Rectal smooth muscle tissue (tissue), 1 donor: Measurements from ENCODE around the gene GCNT2.
A peak's percentile ranks its signal among the peaks of the same experiment; 100 is the strongest.
"Not testable (repeated sequence)": the region's sequence is repeated elsewhere in the genome, so short reads cannot be mapped to it uniquely, and the experiment has no call there.

Source experiments
- H3K27ac ChIP-seq: one replicate; pipeline ENCODE4 v1.7.0; 2013; ENCODE audit warnings: low read depth, low read length, inconsistent platforms
- H3K27me3 ChIP-seq: one replicate; pipeline ENCODE4 v1.7.0; 2013; ENCODE audit warnings: low read length; ENCODE audit not compliant: control insufficient read depth, insufficient read depth
- H3K36me3 ChIP-seq: one replicate; pipeline ENCODE4 v1.7.0; 2013; ENCODE audit warnings: low read length; ENCODE audit not compliant: control insufficient read depth, insufficient read depth
- H3K4me1 ChIP-seq: one replicate; pipeline ENCODE4 v1.7.0; 2013; ENCODE audit warnings: low read length; ENCODE audit not compliant: control insufficient read depth, insufficient read depth
- H3K4me3 ChIP-seq: one replicate; pipeline ENCODE4 v1.7.0; 2013; ENCODE audit warnings: low read length
- H3K9ac ChIP-seq: one replicate; pipeline ENCODE4 v1.7.0; 2013; ENCODE audit warnings: low read length

GCNT2 gene

DNA sequence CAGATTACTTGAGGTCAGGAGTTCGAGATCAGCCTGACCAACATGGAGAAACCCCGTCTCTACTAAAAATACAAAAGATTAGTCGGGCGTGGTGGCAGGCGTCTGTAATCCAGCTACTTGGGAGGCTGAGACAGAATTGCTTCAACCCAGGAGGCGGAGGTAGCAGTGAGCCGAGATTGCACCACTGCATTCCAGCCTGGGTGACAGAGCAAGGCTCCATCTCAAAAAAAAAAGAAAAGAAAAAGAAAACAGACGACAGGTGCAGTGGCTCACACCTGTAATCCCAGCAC is 1.8 kb upstream of the GCNT2 start:
- not testable (repeated sequence) for H3K4me1 ChIP-seq, H3K27ac ChIP-seq

DNA sequence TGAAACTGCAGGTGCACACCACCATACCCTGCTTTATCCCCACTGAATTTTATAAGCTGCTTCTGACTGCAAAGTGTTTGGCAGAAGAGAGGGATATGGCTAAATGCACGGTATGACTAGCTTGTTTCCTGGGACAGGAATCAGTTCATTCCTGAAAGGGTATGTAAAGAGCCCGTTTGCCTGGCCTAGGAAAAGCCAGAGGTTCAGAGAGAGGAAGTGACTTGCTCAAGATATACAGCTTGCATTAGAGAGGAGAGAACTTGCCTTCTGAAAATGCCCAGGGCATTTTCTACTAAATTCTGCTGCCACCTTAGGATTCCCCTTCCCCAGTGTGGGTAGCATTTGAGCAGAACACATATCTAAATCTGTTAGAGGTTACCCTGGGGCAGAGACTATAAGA is 683 bp upstream of the GCNT2 start:
- Histone ChIP-seq H3K27ac (peak overlapping the region; percentile 80), H3K4me3 (peak overlapping the region; percentile 59), H3K36me3 (no peaks in the 10 kb centered on the region), H3K9ac (no peak overlapping the region), H3K4me1 (peaks cover 5% of the 10 kb centered on the region), H3K27me3 (no peaks in the 10 kb centered on the region)

More for the DNA sequence above, 1.8 kb upstream of the GCNT2 start:
- H3K27me3 ChIP-seq, H3K36me3 ChIP-seq, H3K4me3 ChIP-seq, H3K9ac ChIP-seq: not testable (repeated sequence)

- Histone ChIP-seq H3K27ac (peak overlapping the region; percentile 80), H3K9ac (no peak overlapping the region), H3K27me3 (no peaks in the 10 kb centered on the region), H3K36me3 (no peaks in the 10 kb centered on the region), H3K4me3 (no peak overlapping the region), H3K4me1 (peaks cover 6% of the 10 kb centered on the region)
Measured at GRCh38 chr6:10522929-10523573, 1.9 kb downstream of the GCNT2 start.

GRCh38 chr6:10526156-10526555 is 5.0 kb downstream of the GCNT2 start:
- H3K36me3 ChIP-seq: no peaks in the 10 kb centered on the region
- H3K9ac ChIP-seq: no peak overlapping the region
- no peak overlapping the region for H3K4me3 ChIP-seq
- no peak overlapping the region for H3K27ac ChIP-seq
- peaks cover 2% of the 10 kb centered on the region for H3K4me1 ChIP-seq
- H3K27me3 ChIP-seq: no peaks in the 10 kb centered on the region

DNA sequence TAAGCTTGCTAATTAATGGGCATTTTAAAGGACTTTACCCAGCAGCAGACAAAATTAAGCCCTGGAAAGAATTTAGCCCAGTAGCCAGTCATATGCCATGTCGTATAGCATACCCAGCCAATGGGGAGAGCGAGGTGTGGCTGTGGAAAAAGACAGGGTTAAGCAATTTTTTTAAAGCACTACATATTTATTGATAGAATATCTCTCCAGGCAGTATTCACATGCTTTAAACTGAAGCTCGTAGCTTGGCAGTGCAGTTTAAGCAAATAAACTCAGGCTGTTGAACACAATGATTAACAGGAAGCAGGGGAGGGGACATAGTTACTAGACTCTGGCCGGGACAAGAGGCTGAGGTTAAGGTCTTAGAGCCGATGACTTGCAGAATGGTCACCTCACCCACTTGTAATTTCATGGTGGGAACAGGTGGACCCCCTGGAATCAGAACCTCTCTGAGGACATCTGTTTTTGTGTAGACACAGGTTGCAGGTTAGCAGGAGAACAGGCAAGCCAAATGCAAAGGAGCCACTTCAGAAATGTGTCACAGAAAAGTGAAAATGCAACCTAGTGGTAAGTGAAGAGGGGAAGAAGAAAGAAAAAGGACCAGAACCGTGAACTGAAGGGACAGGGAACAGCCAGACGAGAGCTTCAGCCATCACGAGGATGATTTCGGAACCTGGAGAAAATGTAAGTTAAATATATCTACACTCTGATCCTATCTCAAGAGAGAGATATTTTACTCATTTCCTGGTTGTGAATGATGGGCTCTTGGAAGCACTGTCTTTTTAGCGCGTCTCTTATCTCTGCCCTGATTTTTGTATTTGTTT is 7.2 kb downstream of the GCNT2 start:
- H3K27me3 ChIP-seq: no peaks in the 10 kb centered on the region
- H3K27ac ChIP-seq: no peak overlapping the region
- no peak overlapping the region for H3K9ac ChIP-seq
- peak overlapping the region; percentile 65 for H3K4me3 ChIP-seq
- peaks cover 2% of the 10 kb centered on the region for H3K4me1 ChIP-seq
- no peaks in the 10 kb centered on the region for H3K36me3 ChIP-seq

GRCh38 chr6:10529231-10529801 is 8.2 kb downstream of the GCNT2 start:
- no peaks in the 10 kb centered on the region for H3K36me3 ChIP-seq
- no peak overlapping the region for H3K9ac ChIP-seq
- peaks cover 2% of the 10 kb centered on the region for H3K4me1 ChIP-seq
- no peak overlapping the region for H3K27ac ChIP-seq
- H3K4me3 ChIP-seq: peak overlapping the region; percentile 65
- no peaks in the 10 kb centered on the region for H3K27me3 ChIP-seq

DNA sequence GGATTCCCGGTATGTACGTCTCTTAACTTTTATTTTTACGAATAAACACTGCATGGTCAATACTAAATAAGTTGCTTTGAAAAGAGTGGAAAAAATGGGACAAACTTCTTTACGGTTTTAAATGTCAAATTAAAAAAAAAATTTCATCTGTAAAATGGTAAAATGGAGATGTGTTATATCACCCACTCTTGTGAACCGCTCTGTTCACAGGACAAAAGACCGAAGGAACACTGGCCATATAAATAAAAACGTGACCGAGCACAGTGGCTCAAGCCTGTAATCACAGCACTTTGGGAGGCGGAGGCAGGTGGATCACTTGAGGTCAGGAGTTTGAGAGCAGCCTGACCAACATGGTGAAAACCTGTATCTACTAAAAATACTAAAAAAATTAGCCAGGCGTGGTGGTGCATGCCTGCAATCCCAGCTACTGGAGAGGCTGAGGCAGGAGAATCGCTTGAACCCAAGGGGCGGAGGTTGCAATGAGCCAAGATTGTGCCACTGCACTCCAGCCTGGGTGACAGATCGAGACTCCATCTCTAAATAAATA is 8.8 kb downstream of the GCNT2 start:
- not testable (repeated sequence) for H3K36me3 ChIP-seq, H3K9ac ChIP-seq, H3K27ac ChIP-seq, H3K4me1 ChIP-seq, H3K27me3 ChIP-seq
- H3K4me3 ChIP-seq: peak overlapping the region; percentile 65

DNA sequence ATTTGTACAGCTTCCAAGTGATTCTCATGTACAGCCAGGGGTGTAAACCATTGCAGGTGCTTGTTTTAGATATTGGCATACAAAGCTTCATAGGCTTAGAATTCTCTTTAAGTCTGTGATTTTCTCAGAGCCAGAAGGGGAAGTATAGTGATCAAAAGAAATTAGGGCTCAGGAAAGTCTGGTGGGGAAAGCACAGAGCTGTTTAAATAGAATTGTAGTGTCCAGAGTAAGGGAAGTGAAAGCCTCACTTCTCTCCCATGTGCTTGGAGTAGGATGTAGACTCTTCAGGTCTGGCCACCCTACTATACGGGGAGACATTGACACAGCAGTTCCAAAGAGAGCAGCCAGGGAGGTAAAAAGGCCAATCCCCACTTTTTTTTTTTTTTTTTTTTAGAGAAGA is 10.4 kb downstream of the GCNT2 start:
- Histone ChIP-seq H3K36me3 (no peaks in the 10 kb centered on the region), H3K9ac (no peak overlapping the region), H3K27me3 (no peaks in the 10 kb centered on the region), H3K27ac (no peak overlapping the region), H3K4me3 (no peak overlapping the region), H3K4me1 (peaks cover 2% of the 10 kb centered on the region)

- Histone ChIP-seq H3K36me3 (no peaks in the 10 kb centered on the region), H3K4me1 (peaks cover 2% of the 10 kb centered on the region), H3K27ac (no peak overlapping the region), H3K9ac (no peak overlapping the region), H3K27me3 (no peaks in the 10 kb centered on the region), H3K4me3 (no peak overlapping the region)
Measured at GRCh38 chr6:10531942-10532341, 10.8 kb downstream of the GCNT2 start.

GRCh38 chr6:10532392-10532791 is 11.2 kb downstream of the GCNT2 start:
- Histone ChIP-seq H3K4me3 (no peak overlapping the region), H3K9ac (no peak overlapping the region), H3K4me1 (peaks cover 2% of the 10 kb centered on the region), H3K27ac (no peak overlapping the region), H3K36me3 (no peaks in the 10 kb centered on the region), H3K27me3 (no peaks in the 10 kb centered on the region)

- Histone ChIP-seq H3K9ac (no peak overlapping the region), H3K27me3 (no peaks in the 10 kb centered on the region), H3K4me1 (no peaks in the 10 kb centered on the region), H3K36me3 (no peaks in the 10 kb centered on the region), H3K4me3 (no peak overlapping the region), H3K27ac (no peak overlapping the region)
Measured at GRCh38 chr6:10534419-10534762, 13.2 kb downstream of the GCNT2 start.

DNA sequence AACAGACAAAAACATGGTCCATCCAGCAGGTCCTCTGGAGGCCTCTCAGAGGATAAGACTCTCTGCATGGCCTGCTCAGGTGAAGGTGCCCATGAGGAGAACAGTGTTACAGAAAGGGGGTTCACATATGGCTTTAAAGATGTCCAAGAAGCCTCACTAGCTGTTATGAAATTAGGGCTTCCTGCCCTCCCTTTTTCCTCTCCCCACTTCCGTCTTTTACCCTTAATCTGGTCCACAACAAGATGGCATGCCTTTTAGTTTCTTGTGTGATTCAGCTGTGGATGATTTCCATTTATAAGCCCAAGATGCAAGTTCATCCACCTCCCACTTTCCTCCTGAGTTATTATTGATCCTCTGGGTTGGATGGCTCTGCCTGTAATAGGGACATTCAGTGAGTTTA is 14.0 kb downstream of the GCNT2 start:
- Histone ChIP-seq H3K4me1 (no peaks in the 10 kb centered on the region), H3K4me3 (no peak overlapping the region), H3K9ac (no peak overlapping the region), H3K27ac (no peak overlapping the region), H3K36me3 (no peaks in the 10 kb centered on the region), H3K27me3 (no peaks in the 10 kb centered on the region)
